Effector memory CD8-positive, alpha-beta T cell (primary cell): Measurements from ENCODE around the gene FBXO31.
A peak's percentile ranks its signal among the peaks of the same experiment; 100 is the strongest.
"Not testable (repeated sequence)": the region's sequence is repeated elsewhere in the genome, so short reads cannot be mapped to it uniquely, and the experiment has no call there.

ENCODE experiments used
- ATAC-seq: fragments of 150-1000 bp; cut with Tn5 transposase; replicated peaks from 2 replicates; pipeline ENCODE4 v1.10.0; 2021; ENCODE audit warnings: mild to moderate bottlenecking, moderate library complexity
- DNase-seq, 3 experiments: peaks; one replicate each; pipeline ENCODE4 v3.0.0; 2021
- H3K27ac Mint-ChIP-seq, 2 donors: one replicate each; pipeline ENCODE4 v1.8.0; 2022; ENCODE audit warnings: mild to moderate bottlenecking in 2 of 2, mixed read lengths in 2 of 2, moderate library complexity in 2 of 2
- H3K27me3 Mint-ChIP-seq, 2 donors: one replicate each; pipeline ENCODE4 v1.8.0; 2022; ENCODE audit warnings: mixed read lengths in 2 of 2
- H3K36me3 Mint-ChIP-seq: one replicate; pipeline ENCODE4 v1.8.0; 2022; ENCODE audit warnings: mild to moderate bottlenecking, moderate library complexity, mixed read lengths; ENCODE audit not compliant: insufficient read depth
- H3K4me1 Mint-ChIP-seq, 2 donors: one replicate each; pipeline ENCODE4 v1.8.0; 2022; ENCODE audit warnings: low read depth in 2 of 2, mixed read lengths in 2 of 2
- H3K4me3 Mint-ChIP-seq, 2 donors: one replicate each; pipeline ENCODE4 v1.8.0; 2022; ENCODE audit warnings: mild to moderate bottlenecking in 2 of 2, mixed read lengths in 2 of 2, moderate library complexity in 2 of 2
- H3K9me3 Mint-ChIP-seq, 2 donors: one replicate each; pipeline ENCODE4 v1.8.0; 2022; ENCODE audit warnings: mixed read lengths in 2 of 2

Gene FBXO31

DNA sequence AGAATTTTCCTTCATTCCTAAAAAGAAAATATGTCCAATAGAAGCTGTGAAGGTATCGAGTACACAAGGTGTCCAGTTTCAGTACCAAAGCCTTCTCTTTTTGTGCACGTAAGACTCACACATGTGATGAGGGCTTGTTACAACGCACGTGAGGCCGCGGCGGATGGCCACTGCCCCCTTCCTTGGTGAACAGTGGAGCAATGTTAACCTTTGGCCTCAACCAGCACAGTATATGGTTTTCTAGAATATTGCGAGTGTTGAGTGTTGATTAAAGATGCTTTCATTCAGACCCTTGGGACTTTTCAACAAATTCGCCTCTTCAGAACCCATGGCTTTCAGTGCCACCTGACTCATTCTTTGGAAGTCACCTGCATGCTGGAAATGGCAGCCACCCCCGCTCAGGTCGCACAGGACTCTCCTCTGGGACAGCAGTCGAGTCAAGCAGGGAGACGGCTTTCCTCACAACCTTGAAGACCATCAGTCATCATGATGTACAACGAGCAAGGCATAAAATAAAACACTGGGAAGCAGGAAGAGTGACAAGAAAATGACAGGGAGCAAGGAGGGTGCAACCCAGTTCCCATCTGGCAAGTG lies 23.0 kb upstream of the FBXO31 start:
- Mint-ChIP-seq H3K4me1 (peaks cover 0 to 2% of the 10 kb centered on the region in 2 donors), H3K27ac (no peak overlapping the region), H3K36me3 (peaks cover 84% of the 10 kb centered on the region), H3K27me3 (no peaks in the 10 kb centered on the region), H3K4me3 (no peak overlapping the region), H3K9me3 (no peaks in the 10 kb centered on the region)
- no peak for DNase-seq
- no peak for ATAC-seq

DNA sequence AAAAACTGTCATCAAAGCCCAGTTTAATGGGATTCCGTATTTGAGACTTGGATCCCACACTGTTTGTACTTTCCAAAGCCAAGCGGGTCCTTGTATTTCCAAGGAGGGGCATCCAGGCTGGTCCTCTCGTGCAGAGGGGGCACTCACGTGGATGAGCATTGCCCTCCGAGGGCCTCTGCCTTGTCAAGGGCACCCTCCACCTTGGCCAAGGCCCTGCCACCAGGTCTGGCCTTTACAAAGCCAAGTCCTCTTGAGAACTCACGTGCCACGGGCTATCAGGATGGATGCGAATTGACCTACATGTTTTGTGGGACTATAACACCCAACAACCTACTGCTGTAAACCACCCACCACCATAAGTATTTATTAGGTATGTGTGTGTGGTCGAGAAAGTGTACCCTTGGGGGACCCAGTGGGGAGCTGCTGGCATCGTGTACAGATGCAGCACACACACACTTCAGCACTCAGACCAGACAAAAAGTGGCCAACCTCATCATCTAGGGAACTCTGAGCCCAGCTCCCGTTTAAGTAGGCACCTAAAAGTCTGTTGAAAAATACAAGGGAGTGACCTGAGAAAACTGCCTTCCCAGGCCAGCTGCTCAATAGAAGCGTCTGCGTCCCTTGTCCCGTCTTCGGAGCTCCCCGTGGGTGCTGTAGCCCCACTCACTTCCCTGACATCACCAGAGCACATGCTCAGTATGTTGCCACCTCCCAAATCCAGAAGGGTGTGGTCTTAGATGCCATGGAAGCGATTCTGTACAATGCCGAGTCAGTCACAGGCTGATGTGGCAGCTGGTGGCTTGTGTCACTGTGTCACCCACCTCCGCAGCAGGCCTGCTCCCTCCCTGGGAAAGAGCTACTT lies 21.4 kb upstream of the FBXO31 start:
- peak; percentile 15 for ATAC-seq
- Mint-ChIP-seq H3K27ac (peak overlapping the region; percentile 44 to 68), H3K9me3 (no peaks in the 10 kb centered on the region)

GRCh38 chr16:87395181-87395842 lies 11.7 kb upstream of the FBXO31 start:
- peaks cover 72% of the 10 kb centered on the region for H3K36me3 Mint-ChIP-seq
- DNase-seq (no peak), ATAC-seq (no peak)
- peak overlapping the region; percentile 27 to 41 for H3K4me3 Mint-ChIP-seq
- H3K27me3 Mint-ChIP-seq: no peaks in the 10 kb centered on the region
- H3K9me3 Mint-ChIP-seq: no peaks in the 10 kb centered on the region
- H3K27ac Mint-ChIP-seq: peak overlapping the region; percentile 56 to 88
- H3K4me1 Mint-ChIP-seq: peaks cover 31 to 34% of the 10 kb centered on the region in 2 donors

More for the DNA sequence above, 21.4 kb upstream of the FBXO31 start:
- Mint-ChIP-seq H3K36me3 (peaks cover 85% of the 10 kb centered on the region), H3K4me1 (no peaks in the 10 kb centered on the region), H3K27me3 (no peaks in the 10 kb centered on the region), H3K4me3 (no peak overlapping the region)
- DNase-seq: no peak

DNA sequence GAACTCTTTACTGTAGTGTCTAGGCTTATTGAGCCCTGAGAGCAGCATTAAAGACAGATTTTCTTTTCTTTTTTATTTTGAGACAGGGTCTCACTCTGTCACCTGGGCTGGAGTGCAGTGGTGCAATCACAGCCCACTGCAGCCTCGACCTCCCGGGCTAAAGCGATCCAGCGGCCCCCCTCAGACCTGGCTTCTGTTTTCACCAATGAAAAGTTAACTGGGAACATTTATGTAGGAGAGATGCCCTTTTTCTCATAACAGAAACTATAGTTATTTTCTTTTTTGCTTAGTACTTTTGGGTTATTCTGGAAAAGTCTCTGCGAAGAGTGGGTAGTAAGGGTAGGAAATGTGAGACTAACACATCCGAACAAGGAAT lies 10.1 kb upstream of the FBXO31 start:
- Mint-ChIP-seq H3K9me3 (no peaks in the 10 kb centered on the region), H3K4me1 (peaks cover 34 to 35% of the 10 kb centered on the region in 2 donors), H3K36me3 (peaks cover 55% of the 10 kb centered on the region), H3K4me3 (peak overlapping the region; percentile 82 to 90), H3K27ac (peak overlapping the region; percentile 56 to 88), H3K27me3 (no peaks in the 10 kb centered on the region)
- no peak for ATAC-seq
- no peak for DNase-seq

- peak overlapping the region; percentile 82 to 90 for H3K4me3 Mint-ChIP-seq
- no peaks in the 10 kb centered on the region for H3K27me3 Mint-ChIP-seq
- ATAC-seq (no peak), DNase-seq (peak in 2 of 3 experiments; percentile 19 to 42)
- no peaks in the 10 kb centered on the region for H3K9me3 Mint-ChIP-seq
- peak overlapping the region; percentile 71 to 88 for H3K27ac Mint-ChIP-seq
- H3K36me3 Mint-ChIP-seq: peaks cover 56% of the 10 kb centered on the region
- H3K4me1 Mint-ChIP-seq: peaks cover 36 to 41% of the 10 kb centered on the region in 2 donors
These were observed 9.5 kb upstream of the FBXO31 start for GRCh38 chr16:87392821-87393679.

- ATAC-seq (peak; percentile 66), DNase-seq (peak; percentile 96 to 99 (median 99))
- Mint-ChIP-seq H3K27ac (peak within 1 kb of the TSS; percentile 89 to 90), H3K36me3 (peaks cover 47% of the 10 kb centered on the region), H3K4me1 (peaks cover 42 to 49% of the 10 kb centered on the region in 2 donors), H3K9me3 (no peaks in the 10 kb centered on the region), H3K4me3 (peak within 1 kb of the TSS; percentile 85 to 90), H3K27me3 (no peaks in the 10 kb centered on the region)
These were observed 8.6 kb upstream of the FBXO31 start, which contains the start of gene MAP1LC3B for GRCh38 chr16:87391950-87392820. TSS of gene MAP1LC3B (plus strand) at chr16:87392336. CDS start at chr16:87392428, 92 bp downstream.

DNA sequence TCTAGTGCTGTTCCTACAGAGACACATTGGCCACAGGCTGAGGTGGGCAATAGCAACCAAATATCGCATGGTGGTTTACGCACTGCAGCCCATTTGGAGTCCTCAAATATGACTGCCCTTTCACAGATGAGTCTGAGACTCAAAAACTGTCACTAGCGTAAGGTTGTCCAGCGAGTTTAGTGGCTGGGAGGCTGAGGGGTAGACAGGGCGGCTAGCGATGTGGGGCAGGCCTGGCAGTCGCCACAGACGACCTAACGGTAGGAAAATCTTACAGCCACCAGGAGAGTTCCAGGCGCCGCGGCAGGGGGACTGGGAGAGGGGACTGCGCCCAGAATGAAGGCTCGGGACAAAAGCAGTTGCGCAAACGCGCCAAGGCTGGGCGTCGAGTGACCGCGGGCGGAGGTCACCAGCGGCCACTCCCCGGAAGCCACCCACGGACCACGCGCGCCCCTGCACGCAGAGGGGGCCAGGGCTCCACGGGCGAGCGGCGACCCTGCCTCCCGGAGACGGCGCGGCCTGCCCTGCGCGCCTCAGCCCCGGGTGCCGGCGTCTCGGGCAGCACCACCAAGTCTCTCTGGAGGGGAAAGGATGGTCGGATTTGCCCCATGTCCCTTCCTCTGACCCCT lies 7.9 kb upstream of the FBXO31 start:
- H3K4me3 Mint-ChIP-seq: peak overlapping the region; percentile 83 to 85
- no peaks in the 10 kb centered on the region for H3K27me3 Mint-ChIP-seq
- no peak for ATAC-seq
- H3K4me1 Mint-ChIP-seq: peaks cover 46 to 48% of the 10 kb centered on the region in 2 donors
- no peak for DNase-seq
- H3K36me3 Mint-ChIP-seq: peaks cover 41% of the 10 kb centered on the region
- H3K27ac Mint-ChIP-seq: peak overlapping the region; percentile 89 to 90
- H3K9me3 Mint-ChIP-seq: no peaks in the 10 kb centered on the region

GRCh38 chr16:87390641-87391323 lies 7.2 kb upstream of the FBXO31 start:
- Mint-ChIP-seq H3K4me1 (peaks cover 48 to 50% of the 10 kb centered on the region in 2 donors), H3K4me3 (peak overlapping the region; percentile 83 to 85), H3K27me3 (no peaks in the 10 kb centered on the region), H3K27ac (peak overlapping the region; percentile 89 to 90), H3K9me3 (no peaks in the 10 kb centered on the region), H3K36me3 (peaks cover 42% of the 10 kb centered on the region)
- DNase-seq (no peak), ATAC-seq (no peak)

DNA sequence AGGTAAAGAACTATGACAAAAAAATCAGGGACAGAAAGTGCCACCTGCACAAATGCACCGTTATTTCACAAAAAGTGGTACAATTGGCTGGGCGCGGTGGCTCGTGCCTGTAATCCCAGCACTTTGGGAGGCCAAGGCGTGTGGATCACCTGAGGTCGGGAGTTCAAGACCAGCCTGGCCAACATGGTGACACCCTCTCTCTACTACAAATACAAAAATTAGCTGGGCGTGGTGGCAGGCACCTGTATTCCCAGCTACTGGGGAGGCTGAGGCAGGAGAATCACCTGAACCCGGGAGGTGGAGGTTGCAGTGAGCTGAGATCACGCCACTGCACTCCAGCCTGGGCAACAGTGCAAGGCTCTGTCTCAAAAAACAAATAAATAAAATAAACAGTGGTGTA lies 6.3 kb upstream of the FBXO31 start:
- H3K27ac Mint-ChIP-seq: peak overlapping the region in 1 of 2 donors; percentile 38
- DNase-seq, H3K27me3 Mint-ChIP-seq, H3K9me3 Mint-ChIP-seq, H3K4me3 Mint-ChIP-seq, ATAC-seq: not testable (repeated sequence)
- H3K4me1 Mint-ChIP-seq: peaks cover 42 to 50% of the 10 kb centered on the region in 2 donors
- H3K36me3 Mint-ChIP-seq: peaks cover 43% of the 10 kb centered on the region

DNA sequence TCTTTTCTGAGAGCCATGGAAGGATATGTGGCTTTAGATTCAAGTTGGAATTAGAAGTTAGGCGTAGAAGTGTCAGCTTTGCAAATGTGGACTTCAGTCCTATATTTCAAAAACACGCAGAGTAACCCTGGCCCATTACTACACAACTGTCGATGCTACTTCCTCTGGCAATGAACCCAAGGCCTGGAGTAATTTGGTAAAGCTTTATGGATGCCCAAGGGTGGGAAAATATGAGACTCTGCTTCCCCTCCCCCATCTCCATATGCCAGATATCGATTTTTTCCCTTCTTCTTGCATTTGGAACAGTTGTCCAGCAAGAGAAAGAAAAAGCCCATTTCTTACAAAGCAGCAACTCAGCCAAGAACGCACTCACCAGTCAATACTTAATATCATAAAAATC lies 5.7 kb upstream of the FBXO31 start:
- DNase-seq (no peak), ATAC-seq (no peak)
- Mint-ChIP-seq H3K4me3 (no peak overlapping the region), H3K4me1 (peaks cover 43% of the 10 kb centered on the region in 2 donors), H3K27ac (peak overlapping the region; percentile 38 to 60), H3K36me3 (peaks cover 43% of the 10 kb centered on the region), H3K27me3 (no peaks in the 10 kb centered on the region), H3K9me3 (no peaks in the 10 kb centered on the region)

DNA sequence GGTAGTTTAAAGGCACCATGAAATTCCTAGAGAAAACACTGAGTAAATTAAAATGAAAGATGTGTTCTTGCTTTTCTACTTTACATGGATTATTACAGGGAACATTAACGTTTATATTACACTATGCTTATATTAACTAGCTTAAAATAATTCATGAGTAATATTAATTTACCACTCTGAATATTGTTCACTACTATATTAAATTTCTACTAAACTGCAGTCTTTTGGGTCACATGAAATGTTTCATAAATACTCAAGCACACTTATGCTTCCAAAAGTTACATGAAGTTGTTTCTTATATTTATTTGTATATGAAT lies 5.2 kb upstream of the FBXO31 start:
- ATAC-seq (no peak), DNase-seq (no peak)
- Mint-ChIP-seq H3K36me3 (peaks cover 45% of the 10 kb centered on the region), H3K27ac (peak overlapping the region; percentile 94 to 97), H3K9me3 (peaks cover 0 to 1% of the 10 kb centered on the region in 2 donors), H3K4me3 (peak overlapping the region; percentile 48 to 53), H3K27me3 (no peaks in the 10 kb centered on the region), H3K4me1 (peaks cover 39 to 41% of the 10 kb centered on the region in 2 donors)
